IPS-20b (cell line): ENCODE measurements around the gene SYNDIG1.
"Not testable (repeated sequence)": the region's sequence is repeated elsewhere in the genome, so short reads cannot be mapped to it uniquely, and the experiment has no call there.

Experiments
- H3K27ac ChIP-seq: one replicate; pipeline ENCODE4 v1.5.1; 2013; ENCODE audit warnings: low read length
- H3K27me3 ChIP-seq: 2 replicates; pipeline ENCODE4 v1.6.1; 2013; ENCODE audit warnings: mild to moderate bottlenecking, low read length, inconsistent platforms; ENCODE audit not compliant: insufficient read depth
- H3K36me3 ChIP-seq: 2 replicates; pipeline ENCODE4 v1.6.1; 2013; ENCODE audit warnings: low read depth, mild to moderate bottlenecking, inconsistent platforms, low read length, moderate library complexity; ENCODE audit not compliant: insufficient read depth
- H3K4me1 ChIP-seq: 2 replicates; pipeline ENCODE4 v1.6.1; 2013; ENCODE audit warnings: mild to moderate bottlenecking, control low read depth, inconsistent platforms, low read length, moderate library complexity; ENCODE audit not compliant: insufficient read depth
- H3K4me3 ChIP-seq: 2 replicates; pipeline ENCODE4 v1.5.1; 2013; ENCODE audit warnings: mild to moderate bottlenecking, low read length, inconsistent platforms
- H3K9ac ChIP-seq: 2 replicates; pipeline ENCODE4 v1.6.1; 2013; ENCODE audit warnings: low read depth, mild to moderate bottlenecking, inconsistent platforms, low read length, moderate library complexity
- H3K9me3 ChIP-seq: 2 replicates; pipeline ENCODE4 v1.6.1; 2013; ENCODE audit warnings: mild to moderate bottlenecking, low read depth, low read length, inconsistent platforms; ENCODE audit not compliant: insufficient read depth

SYNDIG1 gene

DNA sequence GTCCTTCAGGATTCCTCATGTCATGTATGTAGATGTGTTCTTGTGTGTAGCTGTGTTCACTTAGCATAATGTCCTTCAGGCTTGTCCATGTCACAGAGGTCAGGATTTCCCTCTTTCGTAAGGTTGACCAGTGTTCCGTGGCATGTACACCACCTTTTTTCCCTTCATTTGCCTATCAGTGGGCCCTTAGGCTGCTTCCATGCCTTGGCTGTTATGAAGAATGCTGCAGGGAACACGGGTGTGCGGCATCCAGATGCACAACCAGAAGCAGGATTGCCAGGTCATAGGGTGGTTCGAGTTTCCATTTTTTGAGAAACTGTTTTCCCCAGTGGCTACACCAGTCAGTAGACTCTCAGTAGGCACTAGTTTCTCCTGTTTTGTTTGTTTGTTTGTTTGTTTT is 29.2 kb downstream of the SYNDIG1 start:
- H3K9me3 ChIP-seq = no peaks in the 10 kb centered on the region
- no peaks in the 10 kb centered on the region for H3K4me1 ChIP-seq
- no peaks in the 10 kb centered on the region for H3K27me3 ChIP-seq
- H3K36me3 ChIP-seq = no peaks in the 10 kb centered on the region
- no peak overlapping the region for H3K9ac ChIP-seq
- no peak overlapping the region for H3K27ac ChIP-seq
- no peak overlapping the region for H3K4me3 ChIP-seq

DNA sequence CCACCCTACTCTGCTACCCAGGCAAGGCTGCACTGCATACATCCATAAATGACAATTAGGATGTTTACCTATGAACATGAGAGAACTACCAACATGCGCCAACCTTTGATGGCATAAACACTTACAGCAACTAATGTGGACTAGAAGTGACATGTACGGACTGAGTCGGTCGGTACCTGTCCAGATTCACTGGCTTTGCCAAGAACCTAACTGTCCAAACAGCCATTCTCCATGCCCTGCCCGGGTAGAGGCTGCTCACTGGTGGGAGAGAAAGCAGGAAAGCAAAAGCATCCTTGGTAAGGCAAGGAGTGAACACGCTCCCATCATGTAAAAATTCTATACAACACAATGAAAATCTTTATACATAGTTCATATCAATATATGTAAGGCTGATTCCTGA is 30.0 kb downstream of the SYNDIG1 start:
- Histone ChIP-seq H3K4me3 (no peak overlapping the region), H3K4me1 (no peaks in the 10 kb centered on the region), H3K27ac (no peak overlapping the region), H3K9ac (no peak overlapping the region), H3K9me3 (no peaks in the 10 kb centered on the region), H3K27me3 (no peaks in the 10 kb centered on the region), H3K36me3 (no peaks in the 10 kb centered on the region)

DNA sequence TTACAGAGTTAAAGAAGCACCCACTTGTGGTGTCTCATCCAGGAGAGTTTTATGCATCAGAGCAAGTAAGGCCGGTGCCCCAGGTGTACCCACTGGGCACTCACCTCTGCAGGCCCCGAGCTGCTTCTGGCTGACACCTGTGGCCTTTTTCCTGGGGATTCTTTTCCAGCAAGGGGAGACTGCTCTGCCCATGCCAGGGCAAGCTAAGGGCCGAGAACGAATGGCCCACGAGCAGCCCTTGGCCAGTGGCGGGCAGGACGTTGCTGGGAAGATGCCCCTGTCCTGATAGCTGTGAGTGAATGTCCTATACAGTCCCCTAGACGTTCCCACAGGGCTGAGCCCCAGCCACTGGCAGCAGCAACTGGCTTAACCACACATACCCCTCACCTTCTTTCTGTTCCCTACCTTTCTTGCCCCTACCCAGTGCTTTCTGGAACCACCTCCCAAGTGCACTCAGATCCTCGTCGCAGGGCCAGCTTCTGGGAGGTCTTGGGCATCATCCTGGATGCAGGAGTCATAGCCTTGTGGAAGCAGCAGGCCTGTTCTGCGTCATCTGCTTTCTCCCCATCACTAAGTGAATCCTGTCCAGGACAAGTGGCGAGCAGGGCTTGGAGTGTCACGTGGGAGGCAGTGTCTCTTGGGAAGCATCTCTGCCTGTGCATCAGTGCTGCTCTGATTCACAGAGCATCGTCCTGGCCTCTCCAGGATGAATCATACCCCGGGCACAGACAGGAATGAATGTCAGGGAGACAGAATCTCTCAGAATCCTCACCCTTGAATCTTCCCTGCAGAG is 32.5 kb downstream of the SYNDIG1 start:
- Histone ChIP-seq H3K9me3 (no peaks in the 10 kb centered on the region), H3K27me3 (no peaks in the 10 kb centered on the region), H3K4me1 (no peaks in the 10 kb centered on the region), H3K9ac (no peak overlapping the region), H3K36me3 (no peaks in the 10 kb centered on the region), H3K4me3 (no peak overlapping the region), H3K27ac (no peak overlapping the region)

DNA sequence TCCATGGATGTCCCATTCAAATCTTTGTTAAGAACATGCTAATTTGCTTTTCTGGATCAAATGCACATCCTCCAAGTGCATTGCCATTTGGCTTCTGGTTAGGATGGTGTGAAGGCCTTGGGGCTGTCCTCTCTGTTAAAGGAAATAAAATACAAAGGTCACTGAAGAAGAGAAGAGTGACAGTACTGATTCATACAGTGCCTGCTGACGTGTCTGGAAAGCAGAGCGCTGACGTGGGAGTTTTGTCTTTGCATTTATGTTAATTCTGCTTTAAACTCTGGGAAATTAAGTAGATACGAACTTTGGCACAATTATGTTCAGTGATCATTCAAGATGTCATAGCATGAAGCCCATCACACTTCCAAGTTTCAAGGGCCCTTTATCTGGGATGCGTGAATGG is 33.2 kb downstream of the SYNDIG1 start:
- H3K27ac ChIP-seq = no peak overlapping the region
- H3K36me3 ChIP-seq = no peaks in the 10 kb centered on the region
- no peaks in the 10 kb centered on the region for H3K9me3 ChIP-seq
- H3K4me3 ChIP-seq = no peak overlapping the region
- no peaks in the 10 kb centered on the region for H3K4me1 ChIP-seq
- H3K9ac ChIP-seq = no peak overlapping the region
- H3K27me3 ChIP-seq = no peaks in the 10 kb centered on the region

DNA sequence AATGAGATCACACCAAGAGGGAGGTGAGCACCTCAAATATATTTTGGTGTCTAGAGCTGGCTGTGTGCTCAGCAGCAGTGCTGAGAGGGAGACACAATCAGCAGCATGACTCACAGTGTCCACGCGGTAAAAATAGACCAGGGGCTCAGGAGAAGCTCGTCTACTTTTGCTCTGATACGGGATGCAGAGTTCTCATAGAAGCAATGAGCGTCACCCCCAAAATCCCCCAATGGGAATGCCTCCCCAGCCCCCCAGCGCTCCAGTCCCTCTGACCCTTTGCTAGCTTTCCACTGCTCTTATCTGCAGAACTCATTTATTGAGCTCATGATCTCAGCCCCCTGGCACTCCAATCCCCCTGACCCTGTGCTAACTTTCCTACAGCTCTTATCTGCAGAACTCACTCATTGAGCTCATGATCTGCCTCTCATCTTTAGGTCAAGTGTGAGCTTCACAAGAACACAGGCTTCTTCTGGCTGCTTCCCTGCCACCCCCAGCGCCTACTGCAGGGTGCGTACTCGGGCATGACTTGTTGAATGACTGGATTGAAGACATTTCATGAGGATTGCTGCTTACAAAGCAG is 34.0 kb downstream of the SYNDIG1 start:
- H3K27ac ChIP-seq = no peak overlapping the region
- no peaks in the 10 kb centered on the region for H3K9me3 ChIP-seq
- no peaks in the 10 kb centered on the region for H3K36me3 ChIP-seq
- no peak overlapping the region for H3K4me3 ChIP-seq
- no peak overlapping the region for H3K9ac ChIP-seq
- H3K4me1 ChIP-seq = no peaks in the 10 kb centered on the region
- H3K27me3 ChIP-seq = no peaks in the 10 kb centered on the region

DNA sequence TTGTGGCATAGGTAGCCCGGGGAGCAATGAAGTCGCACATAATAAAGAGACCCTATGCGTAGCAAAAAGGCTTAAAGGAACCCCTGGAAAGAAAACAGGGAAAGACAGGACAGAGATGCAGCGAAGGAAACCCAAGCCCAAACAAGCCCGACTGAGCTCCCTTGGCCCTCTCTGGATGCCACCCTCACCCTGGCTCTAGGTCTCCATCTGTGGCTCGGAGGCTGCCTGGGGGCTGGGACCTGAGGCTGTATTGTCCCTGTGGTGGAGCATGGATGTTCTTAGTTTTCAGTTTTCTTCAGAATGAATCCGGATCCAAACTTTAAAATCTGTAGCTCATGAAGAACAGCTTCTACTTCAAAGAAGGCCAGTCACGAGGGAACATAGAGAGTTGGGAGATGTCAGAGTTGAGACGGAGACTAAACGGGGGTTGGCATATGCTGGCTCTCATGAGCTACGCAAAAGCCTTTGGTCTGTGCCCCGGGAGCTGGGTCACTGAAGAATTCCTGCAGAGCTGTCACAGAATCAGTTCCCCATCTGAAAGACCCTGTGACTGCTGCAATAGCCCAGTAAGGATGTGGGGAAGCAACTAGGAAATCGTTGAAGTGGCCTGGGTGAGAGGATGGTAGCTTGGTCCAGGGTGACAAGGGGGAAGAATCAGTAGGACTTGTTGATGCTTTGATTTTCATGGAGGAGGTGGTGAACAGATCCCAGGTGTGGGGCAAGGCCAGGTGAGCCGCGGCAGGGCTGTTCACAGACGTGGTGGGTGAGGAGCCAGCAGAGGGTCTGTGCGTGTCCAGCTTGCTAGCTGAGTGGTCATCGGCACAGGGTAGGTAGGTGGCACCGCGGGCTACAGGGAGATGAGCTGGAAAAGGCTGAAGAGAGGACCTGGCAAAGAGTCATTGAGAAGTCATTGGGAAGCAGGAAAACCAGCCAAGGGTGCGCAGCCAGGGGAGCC is 35.2 kb downstream of the SYNDIG1 start:
- H3K36me3 ChIP-seq = no peaks in the 10 kb centered on the region
- H3K9me3 ChIP-seq = no peaks in the 10 kb centered on the region
- H3K4me1 ChIP-seq = no peaks in the 10 kb centered on the region
- H3K4me3 ChIP-seq = no peak overlapping the region
- no peak overlapping the region for H3K27ac ChIP-seq
- H3K9ac ChIP-seq = no peak overlapping the region
- H3K27me3 ChIP-seq = no peaks in the 10 kb centered on the region

DNA sequence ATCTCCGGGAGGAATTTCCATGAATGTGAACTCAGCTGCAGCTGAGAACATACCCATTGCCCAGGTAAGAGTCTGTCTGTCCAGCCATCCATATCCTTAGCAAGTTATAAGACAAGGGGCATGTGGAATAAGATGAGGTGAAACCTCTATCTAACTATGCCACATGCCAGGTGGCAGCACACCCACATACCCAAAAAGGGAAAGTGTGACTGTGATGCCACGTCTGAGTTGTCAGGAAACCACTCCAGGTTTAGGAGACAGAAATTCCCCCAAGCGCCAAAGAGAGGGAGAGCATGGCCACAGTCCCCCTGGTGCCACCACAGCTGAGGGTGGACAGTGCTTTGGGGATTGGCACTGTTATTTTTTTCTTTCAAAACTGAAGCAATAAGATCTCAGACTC is 36.7 kb downstream of the SYNDIG1 start:
- no peaks in the 10 kb centered on the region for H3K27me3 ChIP-seq
- H3K4me3 ChIP-seq = no peak overlapping the region
- no peak overlapping the region for H3K27ac ChIP-seq
- H3K9ac ChIP-seq = no peak overlapping the region
- no peaks in the 10 kb centered on the region for H3K36me3 ChIP-seq
- H3K9me3 ChIP-seq = no peaks in the 10 kb centered on the region
- H3K4me1 ChIP-seq = no peaks in the 10 kb centered on the region

DNA sequence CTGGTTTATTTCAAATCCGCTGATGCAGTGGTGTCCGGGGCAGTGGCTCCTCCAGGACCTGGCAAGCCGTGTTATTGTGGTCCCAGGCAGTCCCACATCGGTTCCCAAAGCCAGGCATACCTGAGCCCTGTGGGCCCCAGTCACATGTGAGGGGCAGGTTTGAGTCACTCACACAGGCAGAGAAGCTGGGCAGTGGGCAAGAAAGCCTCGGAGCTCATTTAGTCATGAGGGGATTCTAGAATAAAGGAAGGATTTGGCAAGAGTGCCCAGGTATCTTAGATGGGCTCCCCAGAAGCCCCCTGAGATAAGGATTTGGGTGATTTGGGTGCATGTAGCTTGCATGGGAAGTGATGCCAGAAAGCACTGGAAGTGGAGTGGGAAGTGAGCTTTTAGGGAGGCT is 37.3 kb downstream of the SYNDIG1 start:
- no peaks in the 10 kb centered on the region for H3K9me3 ChIP-seq
- H3K27me3 ChIP-seq = no peaks in the 10 kb centered on the region
- no peak overlapping the region for H3K9ac ChIP-seq
- H3K36me3 ChIP-seq = no peaks in the 10 kb centered on the region
- H3K4me1 ChIP-seq = no peaks in the 10 kb centered on the region
- H3K4me3 ChIP-seq = no peak overlapping the region
- H3K27ac ChIP-seq = no peak overlapping the region

DNA sequence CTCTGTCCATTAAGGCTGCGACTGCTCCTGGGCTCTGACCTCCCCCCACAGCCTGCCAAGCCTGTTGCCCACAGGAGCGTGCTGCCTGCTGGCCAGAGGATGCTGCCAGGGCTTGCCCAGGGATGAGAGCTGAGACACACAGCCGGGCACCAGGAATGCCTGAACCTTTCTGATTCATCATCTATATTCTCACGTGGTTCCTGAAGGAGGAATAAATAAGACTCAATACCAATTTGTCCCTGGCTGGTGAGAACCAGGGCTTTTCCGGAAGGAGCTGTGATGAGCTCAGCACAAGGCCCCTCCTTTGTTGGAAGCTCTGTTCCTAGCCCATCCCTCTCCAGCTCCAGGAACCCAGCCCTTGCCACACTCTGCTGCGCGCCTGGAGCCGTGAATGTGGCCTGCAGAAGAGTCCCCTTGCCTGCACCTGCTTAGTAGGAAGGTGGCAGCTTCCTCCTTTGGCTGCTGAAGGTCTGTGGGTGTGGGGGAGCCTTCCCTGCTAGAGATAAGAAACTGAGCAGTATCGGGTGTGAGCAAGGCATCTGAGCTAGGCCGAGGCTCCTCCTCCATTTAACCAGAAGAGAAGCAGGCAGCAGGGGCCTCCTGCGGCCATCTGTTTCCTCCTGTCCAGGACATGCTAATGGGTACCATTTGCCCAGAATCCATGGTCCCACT is 37.9 kb downstream of the SYNDIG1 start:
- no peaks in the 10 kb centered on the region for H3K36me3 ChIP-seq
- H3K27me3 ChIP-seq = no peaks in the 10 kb centered on the region
- no peak overlapping the region for H3K27ac ChIP-seq

DNA sequence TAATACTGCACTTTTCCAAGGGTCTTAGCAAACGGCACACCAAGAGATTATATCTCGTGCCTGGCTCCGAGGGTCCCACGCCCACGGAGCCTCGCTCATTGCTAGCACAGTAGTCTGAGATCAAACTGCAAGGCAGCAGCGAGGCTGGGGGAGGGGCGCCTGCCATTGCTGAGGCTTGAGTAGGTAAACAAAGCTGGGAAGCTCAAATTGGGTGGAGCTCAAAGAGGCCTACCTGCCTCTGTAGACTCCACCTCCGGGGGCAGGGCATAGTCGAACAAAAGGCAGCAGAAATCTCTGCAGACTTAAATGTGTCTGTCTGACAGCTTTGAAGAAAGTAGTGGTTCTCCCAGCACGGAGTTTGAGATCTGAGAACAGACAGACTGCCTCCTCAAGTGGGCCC is 43.0 kb downstream of the SYNDIG1 start:
- H3K27ac ChIP-seq, H3K9ac ChIP-seq, H3K4me1 ChIP-seq, H3K36me3 ChIP-seq, H3K9me3 ChIP-seq, H3K27me3 ChIP-seq, H3K4me3 ChIP-seq: not testable (repeated sequence)

More for the DNA sequence above, 37.9 kb downstream of the SYNDIG1 start:
- Histone ChIP-seq H3K9ac (no peak overlapping the region), H3K4me3 (no peak overlapping the region), H3K4me1 (no peaks in the 10 kb centered on the region), H3K9me3 (no peaks in the 10 kb centered on the region)

DNA sequence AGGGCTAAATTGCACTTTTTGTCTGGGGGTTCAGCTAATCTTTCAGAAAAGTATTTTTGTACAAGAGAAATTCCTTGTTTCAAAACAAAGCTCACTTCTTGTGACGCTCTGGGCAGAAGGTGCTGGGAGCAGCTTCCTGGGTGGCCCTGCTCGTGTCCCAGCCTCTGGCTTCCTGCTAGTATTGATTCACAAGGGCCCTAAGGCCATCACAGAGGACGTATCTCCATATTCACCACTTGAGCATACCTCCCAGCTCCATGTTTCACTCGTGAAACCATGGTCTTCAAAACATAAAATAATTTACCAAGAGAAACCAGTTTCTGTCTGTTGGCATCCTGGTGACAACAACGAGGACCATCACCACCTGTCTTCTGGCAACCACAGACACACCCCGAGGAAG is 49.1 kb downstream of the SYNDIG1 start:
- no peaks in the 10 kb centered on the region for H3K27me3 ChIP-seq
- H3K27ac ChIP-seq = no peak overlapping the region
- H3K4me1 ChIP-seq = no peaks in the 10 kb centered on the region
- H3K36me3 ChIP-seq = no peaks in the 10 kb centered on the region
- H3K9me3 ChIP-seq = no peaks in the 10 kb centered on the region
- no peak overlapping the region for H3K9ac ChIP-seq
- no peak overlapping the region for H3K4me3 ChIP-seq
